Germinal center (tissue), 1 donor: ENCODE measurements around the gene TFEB.
A peak's percentile ranks its signal among the peaks of the same experiment; 100 is the strongest.
"Not testable (repeated sequence)": the region's sequence is repeated elsewhere in the genome, so short reads cannot be mapped to it uniquely, and the experiment has no call there.

Experiments used
- DNase-seq: peaks from one replicate; pipeline ENCODE4 v3.0.0; 2012; ENCODE audit warnings: mixed read lengths, low spot score

Gene TFEB

DNA sequence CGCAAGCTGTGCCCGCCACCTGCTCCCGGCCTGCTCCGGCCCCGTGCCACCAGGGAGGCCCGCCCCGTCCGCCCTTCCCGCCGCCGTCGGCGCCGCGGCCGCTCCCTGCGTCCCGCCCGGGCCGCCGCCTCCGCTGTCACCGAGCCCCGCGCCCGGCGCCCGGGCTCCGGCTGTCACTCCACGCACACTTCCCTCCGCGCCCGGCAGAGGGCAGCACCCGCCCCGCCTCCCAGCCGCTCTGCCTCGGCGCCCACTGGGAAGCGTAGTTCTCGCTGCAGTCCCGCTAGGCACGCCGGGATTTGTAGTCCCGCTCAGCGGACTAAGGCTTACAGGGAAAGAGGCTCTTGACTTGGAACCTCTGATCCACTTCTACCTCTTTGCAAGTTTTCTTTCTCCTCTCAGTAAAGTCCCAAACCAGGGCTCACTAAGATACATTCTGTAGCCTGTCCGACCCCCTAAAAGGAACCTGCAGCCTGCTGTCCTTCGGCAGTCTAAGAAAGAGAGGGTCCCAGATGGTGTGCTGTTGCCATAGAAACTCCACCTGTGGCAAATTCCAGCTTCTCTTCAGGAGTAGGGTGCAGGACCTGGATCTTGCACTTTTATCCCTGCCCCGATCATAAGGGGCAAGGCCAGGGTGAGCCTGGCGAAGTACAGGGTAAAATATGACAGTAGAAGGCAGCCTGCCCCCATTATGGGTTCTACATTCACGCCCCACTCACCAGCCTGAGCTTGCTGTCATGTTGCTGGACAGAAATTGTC is at the start of gene TFEB:
Gene TFEB (minus strand): TSS at position 182 of the 759 bp plus-strand sequence. CDS start 44,395 bp downstream, outside the sequence.
- peak; percentile 96 for DNase-seq

GRCh38 chr6:41784581-41785171 is 49.3 kb upstream of the TFEB start:
- no peak for DNase-seq

- no peak for DNase-seq
These were observed 47.8 kb upstream of the TFEB start for GRCh38 chr6:41783106-41783780.

DNA sequence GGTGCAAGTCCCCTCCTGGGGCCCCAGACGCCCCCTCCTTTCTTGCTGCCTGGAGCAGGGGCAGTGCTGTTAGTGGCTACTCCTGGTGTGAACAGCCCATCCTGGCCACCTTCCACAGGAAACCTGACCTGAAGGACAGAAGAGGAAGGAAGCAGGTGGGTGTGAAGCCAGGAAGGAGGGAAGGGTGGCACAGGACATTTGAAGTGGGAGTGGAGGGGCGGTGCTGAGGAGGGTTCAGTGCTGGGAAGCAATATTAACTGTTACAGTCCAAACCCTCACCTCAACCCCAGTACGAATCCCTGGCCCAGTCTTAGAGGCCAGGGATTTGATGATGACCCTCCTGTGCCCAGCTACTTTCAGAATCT is 45.9 kb upstream of the TFEB start:
- no peak for DNase-seq

DNA sequence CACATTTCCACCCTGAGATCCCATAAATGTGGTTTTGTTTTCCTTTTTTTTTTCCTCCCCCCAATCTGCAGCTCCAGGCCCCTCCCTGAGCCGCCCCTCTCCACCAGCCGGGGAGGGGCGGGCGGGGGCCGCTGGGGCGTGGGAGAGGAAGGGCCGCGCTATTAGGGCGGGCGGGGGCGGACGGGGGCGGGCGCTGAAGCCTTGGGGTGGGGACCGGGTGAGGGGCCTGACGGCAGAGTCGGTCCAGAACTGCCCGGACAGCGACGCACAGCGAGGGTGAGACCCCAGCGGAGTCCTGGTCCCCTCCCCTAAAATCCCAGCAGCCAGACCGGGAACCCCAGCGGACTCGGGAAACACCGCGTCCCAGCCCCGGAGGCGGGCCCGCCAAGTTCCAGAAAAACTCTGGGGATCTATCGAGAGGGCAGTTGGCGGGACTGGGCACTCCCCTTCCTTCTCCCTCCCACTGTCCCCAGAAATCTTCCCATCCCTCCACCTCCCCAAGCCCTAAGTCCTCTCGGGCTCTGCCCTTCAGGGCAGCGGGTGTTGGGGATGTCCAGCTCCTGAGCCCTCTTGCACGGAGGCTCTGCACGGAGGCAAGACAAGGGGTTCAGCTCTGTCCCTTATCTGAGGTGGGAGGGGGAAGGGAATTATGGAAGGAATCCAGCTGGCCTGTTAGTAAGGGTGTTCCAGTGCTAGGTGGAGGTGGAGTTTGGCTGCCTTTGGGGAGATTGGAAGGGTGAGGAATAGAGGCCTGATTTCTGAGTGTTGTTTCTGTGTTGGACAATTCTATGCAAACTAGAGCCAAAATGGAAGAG is 45.4 kb upstream of the TFEB start, which contains the start of gene PRICKLE4:
Gene PRICKLE4 (plus strand): TSS at position 232 of the 815 bp plus-strand sequence. CDS start 2,692 bp downstream, outside the sequence.
- DNase-seq: peak; percentile 43

- peak; percentile 97 for DNase-seq
These were observed 44.6 kb upstream of the TFEB start, which contains the start of gene FRS3 for GRCh38 chr6:41779788-41780550. Gene FRS3 (minus strand): TSS chr6:41779900. CDS start chr6:41776987, 2,913 bp downstream.

DNA sequence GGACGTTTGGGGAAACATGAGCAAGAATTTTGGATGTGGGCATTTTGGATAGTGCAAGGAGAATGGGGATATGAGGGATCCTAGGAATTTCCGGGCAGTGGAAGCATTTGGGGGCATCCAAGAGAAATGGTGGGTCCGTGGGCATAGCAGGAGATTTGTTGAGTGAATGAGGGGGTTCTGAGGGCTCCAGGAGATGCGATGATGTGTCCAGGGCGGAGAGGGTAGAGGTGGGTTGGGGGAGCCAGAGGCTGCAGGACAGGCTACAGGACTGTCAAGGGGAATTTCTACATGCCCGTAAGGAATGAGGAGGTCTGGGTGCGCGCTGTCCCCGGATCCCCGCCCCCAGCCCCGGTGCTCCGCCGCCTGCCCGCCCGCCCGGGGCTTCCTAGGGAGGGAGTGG is 43.9 kb upstream of the TFEB start:
- DNase-seq: no peak

- DNase-seq: no peak
These were observed 43.5 kb upstream of the TFEB start for GRCh38 chr6:41778895-41779294.

DNA sequence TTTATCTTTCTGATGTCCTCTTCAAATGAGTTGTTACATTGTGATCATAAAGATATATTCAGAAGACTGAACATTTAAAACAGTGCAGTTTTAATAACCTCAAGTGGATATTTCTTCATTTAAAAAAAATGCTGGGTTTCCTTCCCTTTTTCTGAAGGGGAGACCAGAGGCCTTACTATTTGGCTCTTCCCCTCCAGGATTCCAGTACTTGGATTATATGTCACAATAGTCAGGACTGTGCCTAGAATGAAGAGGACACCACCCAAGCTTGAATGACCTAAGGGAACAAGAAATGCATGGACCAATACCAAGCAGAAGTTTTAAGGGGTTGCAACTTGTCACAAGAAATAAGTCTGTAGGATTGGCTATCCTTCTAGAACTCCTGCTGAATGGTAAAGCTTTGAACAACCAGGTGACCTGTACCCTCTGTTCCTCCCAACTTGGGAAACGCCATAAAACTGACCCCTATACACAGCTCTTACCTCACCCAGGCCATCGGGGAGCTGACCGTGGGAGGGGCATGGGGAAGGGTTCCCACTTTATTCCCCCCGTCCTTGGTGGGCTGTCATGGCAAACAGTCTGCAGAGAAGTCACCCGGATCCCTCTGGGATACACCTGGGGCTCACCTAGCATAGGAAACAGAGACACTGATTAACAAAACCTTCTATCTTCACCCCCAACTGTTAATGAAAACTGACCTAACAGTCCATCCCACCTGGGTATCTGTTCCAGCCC is 42.3 kb upstream of the TFEB start:
- DNase-seq: no peak

- no peak for DNase-seq
These were observed 40.0 kb upstream of the TFEB start for GRCh38 chr6:41775293-41775882.

DNA sequence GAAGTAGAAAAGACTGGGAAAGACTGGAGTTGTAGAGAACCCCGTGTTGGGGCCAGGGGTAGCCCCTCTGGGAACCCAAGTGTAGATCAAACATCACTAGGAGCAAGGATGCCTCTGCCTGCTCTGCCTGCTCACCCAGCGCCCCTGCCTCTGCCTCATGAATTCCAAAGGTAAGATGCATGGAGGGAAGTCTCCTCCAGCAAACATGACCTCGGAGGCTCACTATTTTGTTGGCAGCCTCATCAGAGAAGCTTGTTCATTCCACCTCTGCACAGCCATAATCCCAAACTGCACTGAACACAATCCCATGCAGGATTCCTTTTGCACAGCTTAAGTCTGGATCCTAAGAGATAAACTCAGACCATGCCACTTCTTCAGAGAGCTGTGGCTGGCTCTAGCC is 39.4 kb upstream of the TFEB start:
- DNase-seq: no peak

DNA sequence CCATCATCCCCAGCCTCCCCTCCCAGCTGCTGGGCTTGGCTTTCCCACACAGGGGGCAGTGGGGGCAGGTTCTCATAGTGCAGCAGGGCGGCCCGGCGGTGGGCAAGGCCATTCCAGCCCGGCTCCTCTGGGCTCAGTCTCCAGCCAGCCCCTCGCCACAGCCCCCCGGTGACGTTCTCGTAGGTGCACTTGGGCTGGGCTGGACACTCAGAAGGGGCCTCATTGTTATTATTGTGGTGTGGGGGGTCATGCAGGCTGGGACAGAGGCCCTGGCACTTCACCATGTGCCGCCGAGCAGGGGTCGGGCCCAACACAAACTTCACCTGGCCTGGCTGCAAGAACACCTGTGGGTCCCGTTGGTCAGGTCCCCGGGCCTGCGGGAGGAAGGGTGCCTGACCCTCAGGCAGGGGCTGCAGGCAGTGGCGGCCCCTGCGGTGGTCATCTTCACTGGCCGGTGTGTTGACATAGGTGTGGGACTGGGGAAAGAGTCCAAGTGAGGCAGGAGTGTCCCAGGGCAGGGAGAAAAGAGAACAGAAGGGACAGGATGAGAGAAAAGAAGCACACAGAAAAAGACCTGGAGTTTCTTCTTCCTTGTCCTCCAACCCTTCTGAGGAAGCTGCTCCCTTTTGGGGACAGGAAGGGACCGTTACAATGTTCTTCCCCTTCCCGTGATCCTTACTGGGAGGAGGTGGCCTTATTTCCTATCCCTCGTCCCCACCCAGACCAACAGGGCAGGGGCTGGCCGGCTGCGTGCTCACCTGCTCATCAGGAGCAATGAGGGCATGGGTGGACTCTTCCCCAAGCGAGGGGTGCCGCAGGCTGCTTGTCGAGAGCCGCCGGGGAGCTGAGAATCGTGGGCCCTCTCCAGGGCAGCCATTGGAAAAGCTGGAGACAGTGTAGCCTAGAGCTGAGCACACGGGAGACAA is 35.9 kb upstream of the TFEB start:
- no peak for DNase-seq

DNA sequence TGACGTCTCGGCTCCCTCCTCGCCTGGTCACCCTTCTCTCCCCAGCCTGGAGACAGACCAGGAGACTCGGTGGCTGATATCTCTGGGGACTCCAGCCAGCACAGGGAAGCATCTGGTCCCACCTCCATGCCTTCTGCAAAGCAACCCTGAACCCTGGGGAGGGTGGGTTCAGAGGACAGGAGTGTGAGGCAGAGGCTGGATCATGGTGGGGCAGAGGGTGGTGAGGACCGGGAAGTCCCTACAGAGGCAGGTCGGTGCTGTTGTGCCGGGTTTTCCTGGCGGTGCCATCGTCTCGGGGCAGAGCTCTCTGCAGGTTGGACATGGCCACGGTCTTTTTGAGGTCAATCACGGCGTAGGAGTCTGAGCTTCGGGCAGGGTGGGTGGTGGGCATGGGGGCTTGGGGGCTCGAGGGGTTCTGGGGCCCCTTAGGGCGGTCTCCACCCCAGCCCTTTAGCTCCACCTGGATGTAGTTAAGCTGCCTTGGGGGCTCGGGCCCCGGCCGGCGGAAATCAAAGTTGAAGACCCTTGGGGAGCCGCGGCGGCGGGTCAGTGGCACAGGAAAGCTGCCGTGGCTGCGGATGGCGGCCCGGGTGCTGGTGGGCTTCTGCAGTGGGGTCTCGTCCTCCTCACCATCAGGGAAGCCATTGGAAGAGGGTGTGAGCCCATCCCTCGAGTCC is 35.1 kb upstream of the TFEB start:
- no peak for DNase-seq

GRCh38 chr6:41769376-41769775 is 34.0 kb upstream of the TFEB start:
- no peak for DNase-seq

GRCh38 chr6:41768545-41769308 is 33.3 kb upstream of the TFEB start:
- DNase-seq: no peak

GRCh38 chr6:41767112-41767833 is 31.9 kb upstream of the TFEB start:
- no peak for DNase-seq

GRCh38 chr6:41766043-41766664 is 30.7 kb upstream of the TFEB start:
- not testable (repeated sequence) for DNase-seq
